NCI-H146 treated with DMSO at 0.1 percent for 48 hours (cell line): ENCODE results near the gene PXN.
"Not testable (repeated sequence)": the region's sequence is repeated elsewhere in the genome, so short reads cannot be mapped to it uniquely, and the experiment has no call there.

Source experiments
- DNase-seq: peaks from one replicate; lab custom pipeline; 2025; ENCODE audit not compliant: unreplicated experiment; lab: John Stamatoyannopoulos, UW

The PXN gene

DNA sequence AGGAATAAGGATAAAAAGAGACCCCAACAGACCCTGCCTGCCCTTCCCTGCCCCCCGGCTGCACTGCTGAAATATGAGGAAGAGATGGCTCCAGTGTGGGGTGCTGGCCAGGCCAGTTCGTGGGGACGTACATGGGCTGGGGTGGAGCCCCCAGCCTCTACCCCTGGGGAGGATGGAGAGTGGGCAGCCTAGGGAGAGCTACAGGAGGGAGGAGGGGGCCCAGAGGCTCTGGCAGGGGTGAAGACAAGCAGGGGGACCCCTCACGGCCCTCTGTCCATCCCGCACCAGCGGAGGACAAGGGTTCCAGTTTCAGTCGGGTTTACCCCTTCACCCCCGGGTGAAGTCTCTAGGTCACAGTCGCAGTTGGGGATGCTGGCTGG, 53.6 kb downstream of the PXN start:
- DNase-seq: no peak

GRCh38 chr12:120211243-120211903, 54.2 kb downstream of the PXN start:
- DNase-seq: no peak

GRCh38 chr12:120209851-120210250, 55.7 kb downstream of the PXN start:
- DNase-seq: no peak

GRCh38 chr12:120207227-120207626, 58.3 kb downstream of the PXN start:
- no peak for DNase-seq

DNA sequence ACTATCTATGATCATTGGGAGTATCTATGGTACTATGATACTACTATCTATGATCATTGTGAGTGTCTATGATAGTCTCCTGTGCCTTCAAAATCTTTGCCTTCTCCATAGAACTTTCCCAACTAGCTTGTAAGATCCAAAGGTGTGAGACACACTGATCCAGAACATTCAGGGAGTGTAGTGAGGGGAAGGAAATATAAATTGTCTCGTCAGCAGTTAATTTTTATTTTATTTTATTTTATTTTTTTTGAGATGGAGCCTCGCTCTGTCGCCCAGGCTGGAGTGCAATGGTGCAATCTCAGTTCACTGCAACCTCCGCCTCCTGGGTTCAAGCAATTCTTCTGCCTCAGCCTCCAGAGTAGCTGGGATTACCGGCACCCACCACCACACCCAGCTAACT, 58.7 kb downstream of the PXN start:
- not testable (repeated sequence) for DNase-seq

GRCh38 chr12:120206228-120206627, 59.3 kb downstream of the PXN start:
- DNase-seq: no peak

- no peak for DNase-seq
These were observed 61.4 kb downstream of the PXN start for GRCh38 chr12:120204171-120204570.

DNA sequence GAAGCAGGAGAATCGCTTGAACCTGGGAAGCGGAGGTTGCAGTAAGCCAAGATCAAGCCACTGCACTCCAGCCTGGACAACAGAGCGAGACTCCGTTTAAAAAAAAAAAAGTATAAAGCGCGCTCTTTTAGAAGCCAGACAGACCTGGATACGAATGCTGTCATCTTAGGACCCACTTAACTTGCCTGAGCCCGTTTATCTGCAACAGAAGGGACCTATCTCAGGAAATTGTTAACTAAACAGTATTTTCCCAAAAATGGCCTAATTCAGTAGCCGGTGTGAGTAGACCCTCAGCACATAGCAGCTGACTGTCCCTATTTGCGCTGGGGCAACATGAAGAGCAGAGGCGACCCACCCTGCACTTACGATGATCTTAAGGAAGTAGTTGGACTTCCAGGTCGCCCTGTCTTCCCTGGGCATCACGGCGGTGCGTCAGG, 65.1 kb downstream of the PXN start:
- no peak for DNase-seq

DNA sequence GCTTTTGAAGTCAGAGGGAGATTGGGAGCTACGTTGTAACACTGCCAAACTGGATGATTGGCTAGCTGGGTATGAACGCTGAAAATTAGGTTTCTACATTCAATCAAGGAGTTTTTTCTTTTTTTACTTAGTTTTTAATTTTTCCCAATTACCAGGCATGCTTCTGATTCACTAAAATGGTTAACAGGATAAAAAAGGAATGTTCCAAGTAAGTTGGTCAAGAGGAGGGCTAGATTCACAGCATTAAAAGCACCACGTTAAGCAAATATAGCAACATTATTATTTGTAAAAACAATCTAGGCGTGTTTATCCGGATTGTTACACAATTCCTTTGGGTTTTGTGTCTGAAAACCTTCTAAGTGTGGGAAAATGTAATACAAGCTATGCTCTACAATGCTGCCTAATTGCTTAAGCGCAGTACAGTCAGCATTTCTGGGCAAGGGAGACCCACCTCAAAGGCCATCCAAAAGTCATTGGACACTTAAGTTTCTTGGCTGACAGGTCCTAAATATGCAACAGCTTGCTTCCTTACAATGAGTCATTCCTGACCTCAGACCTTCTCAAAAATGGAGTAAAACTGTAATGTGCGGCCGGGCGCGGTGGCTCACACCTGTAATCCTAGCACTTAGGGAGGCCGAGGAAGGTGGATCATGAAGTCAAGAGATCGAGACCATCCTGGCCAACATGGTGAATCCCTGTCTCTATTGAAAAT, 65.8 kb downstream of the PXN start:
- no peak for DNase-seq

DNA sequence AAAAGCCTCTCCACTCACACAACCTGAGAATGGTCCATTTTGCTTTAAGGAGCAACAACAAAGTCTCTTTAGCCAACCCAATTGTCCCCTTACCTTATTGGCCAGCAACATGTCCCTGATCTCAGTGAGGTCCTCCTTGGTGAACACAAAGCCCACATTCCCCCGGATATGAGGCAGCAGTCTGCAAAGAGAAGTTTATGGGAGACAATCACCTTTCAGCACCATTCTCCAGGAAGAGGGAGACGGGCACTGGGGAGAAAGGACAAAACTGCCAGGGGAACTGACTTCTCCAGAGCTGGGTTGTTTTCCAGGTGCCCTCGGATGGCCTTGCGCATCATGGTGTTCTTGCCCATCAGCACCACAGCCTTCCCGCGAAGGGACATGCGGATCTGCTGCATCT, 66.5 kb downstream of the PXN start:
- DNase-seq: no peak

- no peak for DNase-seq
These were observed 68.0 kb downstream of the PXN start for GRCh38 chr12:120197542-120197887.

DNA sequence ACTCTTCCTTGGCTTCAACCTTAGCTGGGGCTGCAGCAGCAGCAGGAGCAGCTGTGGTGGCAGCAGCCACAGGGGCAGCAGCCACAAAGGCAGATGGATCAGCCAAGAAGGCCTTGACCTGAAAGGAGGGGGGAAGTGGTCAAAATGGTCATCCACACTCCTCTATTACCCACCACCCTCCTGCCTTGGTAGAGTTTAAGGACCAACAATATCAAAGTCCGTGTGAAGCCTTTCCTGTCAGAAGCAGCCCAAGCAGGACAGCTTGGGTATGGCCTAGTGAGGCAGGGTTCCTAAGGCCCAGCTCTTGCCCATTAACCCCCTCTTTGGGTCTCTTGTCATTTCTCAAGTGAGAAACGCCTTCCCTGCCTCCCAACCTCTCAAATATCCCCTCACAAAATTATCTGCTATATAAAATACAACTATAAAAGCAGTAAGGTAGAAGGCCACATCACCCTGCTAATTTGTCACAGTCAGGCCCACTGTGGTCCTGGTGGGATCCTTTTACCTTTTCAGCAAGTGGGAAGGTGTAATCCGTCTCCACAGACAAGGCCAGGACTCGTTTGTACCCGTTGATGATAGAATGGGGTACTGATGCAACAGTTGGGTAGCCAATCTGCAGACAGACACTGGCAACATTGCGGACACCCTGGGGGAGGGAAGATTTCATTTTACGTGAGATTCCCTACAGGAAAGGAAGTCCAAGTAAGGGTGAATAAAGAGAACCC, 68.6 kb downstream of the PXN start:
- not testable (repeated sequence) for DNase-seq

DNA sequence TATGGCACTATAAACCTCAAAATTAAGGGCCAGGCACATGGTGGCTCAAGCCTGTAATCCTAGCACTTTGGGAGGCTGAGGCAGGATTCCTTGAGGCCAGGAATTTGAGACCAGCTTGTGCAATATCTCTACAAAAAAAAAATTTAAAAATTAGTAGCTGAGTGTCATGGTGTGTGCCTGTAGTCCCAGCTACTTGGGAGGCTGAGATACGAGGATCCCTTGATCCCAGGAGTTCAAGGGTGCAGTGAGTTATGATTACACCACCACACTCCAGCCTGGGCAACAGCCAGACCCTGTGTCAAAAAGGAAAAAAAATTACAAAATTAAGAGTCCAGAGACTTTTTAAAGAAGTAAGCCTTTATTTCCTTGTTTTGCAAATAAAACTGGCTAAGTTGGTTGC, 69.2 kb downstream of the PXN start:
- no peak for DNase-seq

DNA sequence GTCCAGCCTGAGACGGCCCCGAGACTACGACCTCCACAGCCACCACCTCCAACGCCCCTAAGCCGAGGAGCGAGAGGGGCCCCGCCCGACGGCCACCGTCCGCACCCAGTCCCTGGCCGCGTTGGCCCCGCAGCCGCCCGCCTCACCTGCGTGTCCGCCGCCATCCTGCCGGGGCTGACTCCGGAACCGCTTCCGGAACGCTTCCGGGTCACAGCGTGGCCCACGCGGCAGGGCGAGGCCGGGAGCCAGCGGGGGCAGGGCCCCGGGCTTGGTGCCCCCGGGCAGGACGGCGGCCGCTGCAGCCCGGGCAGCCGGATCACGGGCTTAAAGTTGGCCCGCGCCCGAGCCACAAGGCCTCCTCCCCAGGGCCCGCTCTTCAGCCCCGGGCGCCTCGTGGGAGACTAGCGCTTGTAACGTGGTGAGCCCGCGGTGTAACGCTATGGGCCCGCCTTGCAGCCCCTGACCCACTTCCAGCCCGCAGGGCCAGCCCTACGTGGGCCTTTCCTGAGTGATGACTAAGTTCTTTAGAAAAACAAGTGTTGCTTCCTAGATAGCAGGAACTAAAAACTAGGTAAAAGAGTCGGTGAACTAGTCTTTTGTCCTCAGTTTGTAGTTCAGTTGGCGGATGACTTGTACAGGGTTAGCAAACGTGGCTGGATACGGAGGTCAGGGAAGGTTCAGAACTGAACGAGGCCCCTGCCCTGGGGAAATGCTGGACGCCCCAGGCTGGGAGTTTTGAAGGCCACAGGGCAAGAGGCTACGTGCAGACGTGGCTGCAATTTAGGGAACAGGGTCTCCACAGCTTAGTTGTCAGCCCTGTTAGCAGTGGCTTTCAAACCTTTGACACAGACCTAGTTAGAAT, 70.8 kb downstream of the PXN start, which contains the start of gene GCN1:
Gene GCN1 (minus strand): TSS at position 182 of the 862 bp plus-strand sequence. CDS start 18 bp downstream, at position 164.
- peak; percentile 34 for DNase-seq

- no peak for DNase-seq
These were observed 71.3 kb downstream of the PXN start for GRCh38 chr12:120194226-120194533.

DNA sequence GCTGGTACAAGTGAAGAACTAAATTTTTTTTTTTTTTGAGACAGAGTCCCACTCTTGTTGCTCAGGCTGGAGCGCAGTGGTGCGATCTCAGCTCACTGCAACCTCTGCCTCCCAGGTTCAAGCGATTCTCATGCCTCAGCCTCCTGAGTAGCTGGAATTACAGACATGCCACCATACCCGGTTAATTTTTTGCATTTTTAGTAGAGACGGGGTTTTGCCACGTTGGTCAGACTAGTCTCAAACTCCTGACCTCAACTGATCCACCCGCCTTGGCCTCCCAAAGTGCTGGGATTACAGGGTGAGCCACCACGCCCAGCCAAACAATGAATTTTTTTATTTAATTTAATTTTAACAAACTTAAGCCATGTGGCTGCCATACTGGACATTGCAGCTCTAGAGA, 72.2 kb downstream of the PXN start:
- not testable (repeated sequence) for DNase-seq

- DNase-seq: no peak
These were observed 74.5 kb downstream of the PXN start for GRCh38 chr12:120190985-120191480.

DNA sequence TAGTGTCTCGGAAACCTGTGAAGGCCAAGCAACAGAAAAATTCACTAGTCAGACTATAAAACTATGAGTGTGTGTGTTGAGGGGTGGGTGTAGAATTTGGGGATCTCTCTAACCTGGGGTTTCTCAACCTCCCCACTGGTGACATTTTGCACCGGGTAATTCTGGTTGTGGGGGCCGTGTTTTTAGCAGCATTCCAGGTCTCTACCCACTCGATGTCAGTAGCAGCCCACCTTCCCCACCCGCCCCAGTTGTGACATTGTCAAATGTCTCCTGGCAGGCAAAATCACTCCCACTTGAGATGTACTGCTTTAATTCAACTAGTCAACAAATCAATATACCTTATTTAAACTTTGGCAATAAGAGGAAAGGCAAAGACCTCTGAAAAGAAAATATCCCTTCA, 75.1 kb downstream of the PXN start:
- no peak for DNase-seq

- no peak for DNase-seq
These were observed 78.9 kb downstream of the PXN start for GRCh38 chr12:120186654-120187053.

DNA sequence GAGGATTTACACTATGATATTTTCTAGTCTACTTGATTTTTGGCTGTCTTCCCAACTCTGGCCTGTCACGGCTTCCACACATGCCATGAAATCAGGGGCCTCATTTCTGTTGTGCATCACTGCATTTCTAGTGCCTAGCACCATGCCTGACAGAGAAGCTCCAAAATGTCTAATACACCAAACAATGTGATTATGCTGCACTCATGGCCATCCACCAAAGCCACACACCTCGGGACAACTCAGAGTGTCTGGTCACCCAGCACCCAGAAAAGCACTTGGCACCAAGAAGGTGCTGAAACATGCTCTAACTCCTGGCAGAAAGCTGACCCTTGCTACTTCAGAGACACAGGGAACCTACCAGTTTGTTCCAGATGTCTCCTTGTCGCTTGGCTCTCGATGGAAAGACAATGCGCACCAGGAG, 82.3 kb downstream of the PXN start:
- DNase-seq: no peak

DNA sequence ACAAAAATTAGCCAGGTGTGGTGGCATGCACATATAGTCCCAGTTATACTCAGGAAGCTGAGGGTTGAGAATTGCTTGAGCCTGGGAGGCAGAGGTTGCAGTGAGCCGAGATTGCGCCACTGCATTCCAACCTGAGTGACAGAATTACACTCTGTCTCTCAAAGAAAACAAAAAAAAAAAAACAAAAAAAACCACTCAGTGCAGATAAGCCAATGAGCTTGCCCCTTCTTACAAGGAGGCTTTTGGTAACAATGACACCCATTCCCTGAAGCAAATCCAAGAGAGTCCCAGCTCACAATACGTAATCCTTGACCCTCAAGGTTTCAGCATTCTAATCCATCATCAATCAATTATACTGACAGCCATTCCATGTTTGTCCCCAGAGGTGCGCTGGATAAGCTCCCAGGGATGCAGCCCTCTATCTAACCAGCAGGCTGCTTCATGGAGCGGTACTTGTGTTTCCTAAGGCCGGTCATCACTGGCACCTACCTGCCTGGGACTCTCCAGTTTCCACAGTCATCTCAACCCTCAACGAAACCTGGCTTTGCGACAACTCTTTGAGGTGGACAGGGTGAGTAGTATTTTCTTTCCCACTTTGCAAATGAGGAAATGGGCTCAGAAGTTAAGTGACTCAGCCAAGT, 83.4 kb downstream of the PXN start:
- DNase-seq: no peak
